Measurements from ENCODE around the gene C6orf132.

- no peak for TF ChIP-seq POLR2AphosphoS5 (IDR thresholded peaks at IDR 0.05)
- TF ChIP-seq, protein P1, sequence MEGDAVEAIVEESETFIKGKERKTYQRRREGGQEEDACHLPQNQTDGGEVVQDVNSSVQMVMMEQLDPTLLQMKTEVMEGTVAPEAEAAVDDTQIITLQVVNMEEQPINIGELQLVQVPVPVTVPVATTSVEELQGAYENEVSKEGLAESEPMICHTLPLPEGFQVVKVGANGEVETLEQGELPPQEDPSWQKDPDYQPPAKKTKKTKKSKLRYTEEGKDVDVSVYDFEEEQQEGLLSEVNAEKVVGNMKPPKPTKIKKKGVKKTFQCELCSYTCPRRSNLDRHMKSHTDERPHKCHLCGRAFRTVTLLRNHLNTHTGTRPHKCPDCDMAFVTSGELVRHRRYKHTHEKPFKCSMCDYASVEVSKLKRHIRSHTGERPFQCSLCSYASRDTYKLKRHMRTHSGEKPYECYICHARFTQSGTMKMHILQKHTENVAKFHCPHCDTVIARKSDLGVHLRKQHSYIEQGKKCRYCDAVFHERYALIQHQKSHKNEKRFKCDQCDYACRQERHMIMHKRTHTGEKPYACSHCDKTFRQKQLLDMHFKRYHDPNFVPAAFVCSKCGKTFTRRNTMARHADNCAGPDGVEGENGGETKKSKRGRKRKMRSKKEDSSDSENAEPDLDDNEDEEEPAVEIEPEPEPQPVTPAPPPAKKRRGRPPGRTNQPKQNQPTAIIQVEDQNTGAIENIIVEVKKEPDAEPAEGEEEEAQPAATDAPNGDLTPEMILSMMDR (IDR thresholded peaks at IDR 0.05): no peak
- no peak for TF ChIP-seq POLR2A (IDR thresholded peaks at IDR 0.05)
Observed at GRCh38 chr6:42095094-42095493, 47.3 kb downstream of the C6orf132 start.

Measured in suprapubic skin (tissue), 4 donors.